ENCODE measurements around the gene SSNA1.
A peak's percentile ranks its signal among the peaks of the same experiment; 100 is the strongest.

SSNA1 gene

GRCh38 chr9:137184881-137185660, 3.4 kb upstream of the SSNA1 start:
- no peak for DNase-seq

GRCh38 chr9:137185921-137186320, 2.6 kb upstream of the SSNA1 start:
- DNase-seq, result no peak

- no peak for DNase-seq
Measured at GRCh38 chr9:137186385-137186784, 2.1 kb upstream of the SSNA1 start.

GRCh38 chr9:137187386-137187785, 1.1 kb upstream of the SSNA1 start:
- no peak for DNase-seq

- DNase-seq, result no peak
Measured at GRCh38 chr9:137188086-137188489, 388 bp upstream of the SSNA1 start.

- DNase-seq, result no peak
Measured at GRCh38 chr9:137189297-137190295, 1.1 kb downstream of the SSNA1 start.

- DNase-seq, result no peak
Measured at GRCh38 chr9:137190315-137190856, 1.9 kb downstream of the SSNA1 start.

- no peak for DNase-seq
Measured at GRCh38 chr9:137191245-137191644, 2.8 kb downstream of the SSNA1 start.

GRCh38 chr9:137191691-137192447, 3.4 kb downstream of the SSNA1 start:
- no peak for DNase-seq

GRCh38 chr9:137192448-137192780, 3.9 kb downstream of the SSNA1 start:
- no peak for DNase-seq

- no peak for DNase-seq
Measured at GRCh38 chr9:137192859-137193258, 4.4 kb downstream of the SSNA1 start.

- no peak for DNase-seq
Measured at GRCh38 chr9:137193771-137194170, 5.3 kb downstream of the SSNA1 start.

GRCh38 chr9:137194388-137194787, 5.9 kb downstream of the SSNA1 start:
- DNase-seq, result peak; percentile 23

- peak; percentile 89 for DNase-seq
Measured at GRCh38 chr9:137194909-137195308, 6.4 kb downstream of the SSNA1 start.

- DNase-seq, result peak; percentile 90
Measured at GRCh38 chr9:137195525-137196220, 7.2 kb downstream of the SSNA1 start.

- no peak for DNase-seq
Measured at GRCh38 chr9:137198051-137198901, 9.8 kb downstream of the SSNA1 start.

- DNase-seq, result no peak
Measured at GRCh38 chr9:137198902-137199283, 10.4 kb downstream of the SSNA1 start.

GRCh38 chr9:137199411-137200121, 11.1 kb downstream of the SSNA1 start:
- no peak for DNase-seq

- peak; percentile 98 for DNase-seq
Measured at GRCh38 chr9:137200311-137201204, 12.1 kb downstream of the SSNA1 start, which contains the start of gene TPRN. TPRN (minus strand) TSS chr9:137200741; CDS start chr9:137200711, 30 bp downstream.

Measured in DMS79 treated with DMSO at 0.1 percent for 48 hours (cell line).